WERI-Rb-1 (cell line): ENCODE results near the gene RNF114.

Experiments used
- DNase-seq: peaks from one replicate; pipeline ENCODE4 v3.0.0-alpha.2; 2020
- H3K27ac ChIP-seq: fragments of 250-450 bp; sonication (Bioruptor Pico); 2 replicates; pipeline ENCODE4 v1.5.1; 2020; ENCODE audit warnings: mild to moderate bottlenecking, moderate library complexity
- H3K27me3 ChIP-seq: fragments of 250-450 bp; sonication (Bioruptor Pico); 2 replicates; pipeline ENCODE4 v1.5.1; 2021; ENCODE audit warnings: mild to moderate bottlenecking, low read depth, moderate library complexity; ENCODE audit not compliant: insufficient read depth, severe bottlenecking
- H3K36me3 ChIP-seq: fragments of 250-450 bp; sonication (Bioruptor Pico); 2 replicates; pipeline ENCODE4 v1.5.1; 2020; ENCODE audit warnings: mild to moderate bottlenecking, moderate library complexity
- H3K4me3 ChIP-seq: 2 replicates; pipeline ENCODE4 v1.5.1; 2011; ENCODE audit warnings: low read depth, mild to moderate bottlenecking, control low read depth, low read length
- H3K9me3 ChIP-seq: fragments of 250-450 bp; sonication (Bioruptor Pico); 2 replicates; pipeline ENCODE4 v1.5.1; 2021; ENCODE audit warnings: mild to moderate bottlenecking, moderate library complexity; ENCODE audit not compliant: severe bottlenecking
- TF ChIP-seq, protein P1 (sequence below): IDR thresholded peaks from 2 replicates; pipeline ENCODE4 v1.5.1; 2011; ENCODE audit warnings: low read depth, mild to moderate bottlenecking, control low read depth, inconsistent platforms, low read length

The RNF114 gene, protein sequence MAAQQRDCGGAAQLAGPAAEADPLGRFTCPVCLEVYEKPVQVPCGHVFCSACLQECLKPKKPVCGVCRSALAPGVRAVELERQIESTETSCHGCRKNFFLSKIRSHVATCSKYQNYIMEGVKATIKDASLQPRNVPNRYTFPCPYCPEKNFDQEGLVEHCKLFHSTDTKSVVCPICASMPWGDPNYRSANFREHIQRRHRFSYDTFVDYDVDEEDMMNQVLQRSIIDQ

GRCh38 chr20:49936153-49937026 is at the start of gene RNF114:
TSS of gene RNF114 (plus strand) at chr20:49936397. CDS start at chr20:49936413, 16 bp downstream.
- no peaks in the 10 kb centered on the region for H3K27me3 ChIP-seq
- peak within 1 kb of the TSS; percentile 84 for H3K27ac ChIP-seq
- peaks cover 30% of the 10 kb centered on the region for H3K36me3 ChIP-seq
- TF ChIP-seq, protein P1, sequence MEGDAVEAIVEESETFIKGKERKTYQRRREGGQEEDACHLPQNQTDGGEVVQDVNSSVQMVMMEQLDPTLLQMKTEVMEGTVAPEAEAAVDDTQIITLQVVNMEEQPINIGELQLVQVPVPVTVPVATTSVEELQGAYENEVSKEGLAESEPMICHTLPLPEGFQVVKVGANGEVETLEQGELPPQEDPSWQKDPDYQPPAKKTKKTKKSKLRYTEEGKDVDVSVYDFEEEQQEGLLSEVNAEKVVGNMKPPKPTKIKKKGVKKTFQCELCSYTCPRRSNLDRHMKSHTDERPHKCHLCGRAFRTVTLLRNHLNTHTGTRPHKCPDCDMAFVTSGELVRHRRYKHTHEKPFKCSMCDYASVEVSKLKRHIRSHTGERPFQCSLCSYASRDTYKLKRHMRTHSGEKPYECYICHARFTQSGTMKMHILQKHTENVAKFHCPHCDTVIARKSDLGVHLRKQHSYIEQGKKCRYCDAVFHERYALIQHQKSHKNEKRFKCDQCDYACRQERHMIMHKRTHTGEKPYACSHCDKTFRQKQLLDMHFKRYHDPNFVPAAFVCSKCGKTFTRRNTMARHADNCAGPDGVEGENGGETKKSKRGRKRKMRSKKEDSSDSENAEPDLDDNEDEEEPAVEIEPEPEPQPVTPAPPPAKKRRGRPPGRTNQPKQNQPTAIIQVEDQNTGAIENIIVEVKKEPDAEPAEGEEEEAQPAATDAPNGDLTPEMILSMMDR, result no peak
- DNase-seq, result peak; percentile 86
- peaks cover 3% of the 10 kb centered on the region for H3K9me3 ChIP-seq
- peak within 1 kb of the TSS; percentile 86 for H3K4me3 ChIP-seq

- TF ChIP-seq, protein P1, result no peak
- Histone ChIP-seq H3K4me3 (no peak overlapping the region), H3K27ac (no peak overlapping the region), H3K9me3 (no peaks in the 10 kb centered on the region), H3K27me3 (no peaks in the 10 kb centered on the region), H3K36me3 (peaks cover 2% of the 10 kb centered on the region; the same call in 1 of the 2 replicates)
- no peak for DNase-seq
These were observed 49.5 kb upstream of the RNF114 start for GRCh38 chr20:49886571-49887213.

DNA sequence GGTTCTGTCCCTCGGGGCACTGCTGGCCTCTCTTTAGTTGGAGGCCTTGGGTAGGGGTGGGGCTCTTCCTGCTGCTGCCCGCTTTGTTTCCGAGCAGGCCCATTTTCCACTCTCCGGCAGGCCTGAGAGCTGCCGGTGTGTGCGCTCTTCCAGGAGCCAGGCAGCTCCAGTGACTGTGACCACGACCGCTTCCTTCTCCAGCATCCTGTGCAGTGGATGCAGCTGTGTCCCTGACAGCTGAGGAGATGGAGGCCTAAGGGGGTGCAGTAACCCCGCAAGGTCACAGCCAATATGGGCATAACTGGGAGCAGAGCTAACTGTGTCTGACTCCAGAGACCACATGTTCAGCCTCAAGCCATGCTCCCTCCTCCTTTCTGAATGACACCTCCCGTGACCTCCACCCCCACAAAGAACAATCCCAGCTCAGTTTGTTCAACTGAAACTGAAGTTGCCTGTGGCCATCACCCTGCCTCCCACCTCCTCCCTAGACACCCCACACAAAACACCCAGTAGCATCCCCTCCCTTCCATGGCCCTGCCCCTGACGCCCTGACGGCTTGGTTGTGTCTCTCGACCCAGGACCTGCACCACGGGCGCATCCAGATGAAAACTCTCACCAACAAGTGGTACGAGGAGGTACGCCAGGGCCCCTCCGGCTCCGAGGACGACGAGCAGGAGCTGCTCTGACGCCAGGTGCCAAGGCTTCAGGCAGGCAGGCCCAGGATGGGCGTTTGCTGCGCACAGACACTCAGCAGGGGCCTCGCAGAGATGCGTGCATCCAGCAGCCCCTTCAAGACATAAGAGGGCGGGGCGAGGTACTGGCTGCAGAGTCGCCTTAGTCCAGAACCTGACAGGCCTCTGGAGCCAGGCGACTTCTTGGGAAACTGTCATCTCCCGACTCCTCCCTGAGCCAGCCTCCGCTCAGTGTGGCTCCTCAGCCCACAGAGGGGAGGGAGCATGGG is 48.7 kb upstream of the RNF114 start:
- no peak for DNase-seq
- TF ChIP-seq, protein P1, result no peak
- H3K9me3 ChIP-seq, result no peaks in the 10 kb centered on the region
- no peak overlapping the region for H3K27ac ChIP-seq
- H3K4me3 ChIP-seq, result no peak overlapping the region
- peaks cover 2% of the 10 kb centered on the region; the same call in 1 of the 2 replicates for H3K36me3 ChIP-seq
- no peaks in the 10 kb centered on the region for H3K27me3 ChIP-seq

GRCh38 chr20:49888212-49889000 is 47.8 kb upstream of the RNF114 start:
- no peak overlapping the region for H3K4me3 ChIP-seq
- TF ChIP-seq, protein P1, result peak; percentile 83
- no peak overlapping the region for H3K27ac ChIP-seq
- H3K27me3 ChIP-seq, result no peaks in the 10 kb centered on the region
- H3K36me3 ChIP-seq, result peaks cover 2% of the 10 kb centered on the region; the same call in 1 of the 2 replicates
- peak; percentile 72 for DNase-seq
- H3K9me3 ChIP-seq, result no peaks in the 10 kb centered on the region
